K562 (cell line): ENCODE results near the gene MGAT1.

Experiments used
- ATF6 ChIP-seq: sonication (generic); formaldehyde crosslinking; IDR thresholded peaks from 2 replicates; pipeline ENCODE4 v1.4.0; 2020; ENCODE audit warnings: mild to moderate bottlenecking, missing genetic modification reagents
- E2F8 ChIP-seq: fragments of 450-650 bp; IDR thresholded peaks from 2 replicates; pipeline ENCODE4 v1.7.1; 2018; ENCODE audit warnings: mild to moderate bottlenecking, low read depth; ENCODE audit not compliant: partially characterized antibody
- EZH2 ChIP-seq: IDR thresholded peaks from 2 replicates; pipeline ENCODE4 v1.6.1; 2012; ENCODE audit warnings: low read depth, mild to moderate bottlenecking, inconsistent platforms, low read length, borderline replicate concordance
- GATA2 ChIP-seq: sonication (generic); formaldehyde crosslinking; IDR thresholded peaks from 2 replicates; pipeline ENCODE4 v1.4.0; 2020; ENCODE audit warnings: mild to moderate bottlenecking, missing genetic modification reagents
- HBP1 ChIP-seq: fragments of 450-650 bp; formaldehyde crosslinking; IDR thresholded peaks from 2 replicates; pipeline ENCODE4 v1.4.0; 2022; ENCODE audit warnings: missing genetic modification characterization
- ILF3 ChIP-seq: fragments of 450-650 bp; IDR thresholded peaks from 2 replicates; pipeline ENCODE4 v1.6.1; 2018; ENCODE audit warnings: antibody characterized with exemption, mild to moderate bottlenecking, moderate library complexity, borderline replicate concordance
- KLF1 ChIP-seq: fragments of 450-650 bp; IDR thresholded peaks from 2 replicates; pipeline ENCODE4 v1.6.1; 2016; ENCODE audit warnings: missing genetic modification characterization, missing compliant biosample characterization
- POLR3A ChIP-seq: IDR thresholded peaks from 2 replicates; pipeline ENCODE4 v1.6.1; 2011; ENCODE audit warnings: borderline replicate concordance, mild to moderate bottlenecking, moderate library complexity; ENCODE audit not compliant: insufficient read length, insufficient read depth; ENCODE audit errors: extremely low read depth
- RAD21 ChIP-seq, 2 experiments: fragments of 250-450 bp in 1 of 2; fragments of 450-650 bp in 1 of 2; sonication (Bioruptor Pico) in 1 of 2; formaldehyde crosslinking in 1 of 2; IDR thresholded peaks in 1 of 2; conservative IDR thresholded peaks in 1 of 2; 2 replicates each; pipeline versions ENCODE4 v1.4.0 to v1.8.0; 2020 to 2022; ENCODE audit warnings: mild to moderate bottlenecking in 2 of 2, moderate library complexity in 1 of 2
- SNRNP70 ChIP-seq: fragments of 200-400 bp; formaldehyde crosslinking; optimal IDR thresholded peaks from 2 replicates; pipeline ENCODE3; 2017; ENCODE audit warnings: low read depth, low read length

GRCh38 chr5:180790524-180790923, 12.1 kb downstream of the MGAT1 start:
- TF ChIP-seq ATF6 (CRISPR knock-in tag) (no peak), KLF1 (no peak), POLR3A (no peak), RAD21 (CRISPR knock-in tag; conservative IDR thresholded peaks at IDR 0.05 in 1 of 2, IDR thresholded peaks at IDR 0.05 in 1 of 2) (no peak), EZH2 (no peak), HBP1 (no peak), GATA2 (CRISPR knock-in tag) (no peak), ILF3 (no peak), E2F8 (no peak), SNRNP70 (no peak)
